DND-41 (cell line): ENCODE results near the gene SCARF1.

Experiments used
- ATAC-seq: fragments of 200-7000 bp; cut with Tn5 transposase; 3 replicates; pipeline ENCODE4 v1.9.1; 2021; ENCODE audit warnings: low read depth; ENCODE audit not compliant: insufficient read depth
- DNase-seq: peaks from one replicate; pipeline ENCODE4 v3.0.0-alpha.2; 2020
- H2AFZ ChIP-seq: 2 replicates; pipeline ENCODE4 v1.6.0; 2012; ENCODE audit warnings: low read depth, low read length
- H3K27ac ChIP-seq: 2 replicates; pipeline ENCODE4 v1.5.1; 2012; ENCODE audit warnings: low read length, inconsistent platforms
- H3K27me3 ChIP-seq: fragments of 200-600 bp; sonication (generic); 2 replicates; pipeline ENCODE4 v1.6.0; 2012; ENCODE audit warnings: low read length, mild to moderate bottlenecking, inconsistent platforms; ENCODE audit not compliant: insufficient read depth, poor library complexity
- H3K36me3 ChIP-seq: 2 replicates; pipeline ENCODE4 v1.5.1; 2012; ENCODE audit warnings: low read length, inconsistent platforms; ENCODE audit not compliant: insufficient read depth
- H3K4me1 ChIP-seq: 2 replicates; pipeline ENCODE4 v1.5.1; 2012; ENCODE audit warnings: mild to moderate bottlenecking, low read length; ENCODE audit not compliant: insufficient read depth
- H3K4me2 ChIP-seq: 2 replicates; pipeline ENCODE4 v1.6.0; 2012; ENCODE audit warnings: mild to moderate bottlenecking, moderate library complexity, low read length, inconsistent platforms; ENCODE audit not compliant: insufficient read depth
- H3K4me3 ChIP-seq, 2 experiments: fragments of 200-600 bp in 1 of 2; shearing (Covaris generic) in 1 of 2; 2 replicates each; pipeline ENCODE4 v1.5.1; 2012 to 2016; ENCODE audit warnings: inconsistent platforms in 2 of 2, low read length in 2 of 2, mild to moderate bottlenecking in 2 of 2, low read depth in 1 of 2, moderate library complexity in 1 of 2
- H3K79me2 ChIP-seq: 2 replicates; pipeline ENCODE4 v1.6.0; 2012; ENCODE audit warnings: low read length, inconsistent platforms; ENCODE audit not compliant: insufficient read depth
- H3K9ac ChIP-seq: 2 replicates; pipeline ENCODE4 v1.6.0; 2012; ENCODE audit warnings: low read depth, mild to moderate bottlenecking, inconsistent platforms, low read length, moderate library complexity
- H3K9me3 ChIP-seq: 2 replicates; pipeline ENCODE4 v1.5.1; 2012; ENCODE audit warnings: low read length, moderate library complexity, mild to moderate bottlenecking, inconsistent platforms; ENCODE audit not compliant: insufficient read depth, severe bottlenecking
- H4K20me1 ChIP-seq: 2 replicates; pipeline ENCODE4 v1.6.0; 2012; ENCODE audit warnings: low read length; ENCODE audit not compliant: insufficient read depth
- EZH2 ChIP-seq: IDR thresholded peaks from 3 replicates; pipeline ENCODE4 v1.6.1; 2012; ENCODE audit warnings: borderline replicate concordance, low read depth, mild to moderate bottlenecking, moderate library complexity, low read length, inconsistent platforms; ENCODE audit not compliant: severe bottlenecking
- TF ChIP-seq, protein P1 (sequence below): IDR thresholded peaks from 2 replicates; pipeline ENCODE4 v1.5.1; 2012; ENCODE audit warnings: borderline replicate concordance, low read length, moderate library complexity, mild to moderate bottlenecking; ENCODE audit not compliant: poor library complexity, severe bottlenecking; ENCODE audit errors: extremely low read depth

SCARF1 gene

DNA sequence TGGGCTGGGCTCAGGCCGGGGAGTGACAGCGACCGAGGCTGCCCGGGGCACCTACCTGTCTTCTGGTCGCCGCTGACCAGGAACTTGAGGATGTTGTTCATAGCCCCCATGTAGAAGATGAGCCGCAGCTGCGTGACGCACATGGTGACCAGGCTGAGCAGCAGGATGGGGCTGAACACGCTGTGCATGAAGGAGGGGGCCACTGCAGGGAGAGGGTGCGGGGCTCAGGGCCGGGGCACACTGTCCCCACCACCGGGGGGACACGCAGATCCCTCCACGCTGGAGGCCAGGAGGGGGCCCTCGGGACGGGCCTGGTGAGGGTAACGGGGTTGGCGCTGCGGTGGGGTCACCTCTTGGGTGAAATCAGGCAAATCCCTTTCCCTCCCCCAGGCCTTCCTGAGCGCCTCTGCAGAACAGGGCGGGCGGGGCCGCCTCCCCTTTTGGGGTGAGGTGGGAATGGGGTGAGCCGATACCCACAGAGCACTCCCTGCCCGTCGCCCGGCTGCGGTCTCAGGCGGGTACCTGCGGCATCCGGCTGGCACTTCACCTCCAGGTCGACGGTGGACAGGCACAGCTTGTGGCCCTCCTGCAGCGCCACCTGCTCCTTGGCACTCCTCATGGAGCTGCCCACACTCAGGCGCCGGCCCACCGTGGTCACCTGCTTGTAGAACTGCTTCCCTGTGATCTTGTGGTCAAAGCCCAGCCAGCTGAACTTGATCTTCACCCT lies 54.6 kb downstream of the SCARF1 start:
- Histone ChIP-seq H4K20me1 (no peaks in the 10 kb centered on the region), H3K36me3 (peaks cover 52% of the 10 kb centered on the region), H3K9ac (peak overlapping the region; percentile 39), H3K4me1 (peaks cover 58% of the 10 kb centered on the region), H3K9me3 (no peaks in the 10 kb centered on the region), H3K79me2 (peaks cover 19% of the 10 kb centered on the region), H3K4me3 (no peak overlapping the region), H3K27ac (peak overlapping the region; percentile 99), H2AFZ (no peak overlapping the region), H3K27me3 (no peaks in the 10 kb centered on the region), H3K4me2 (no peak overlapping the region)
- DNase-seq: no peak
- TF ChIP-seq, protein P1, sequence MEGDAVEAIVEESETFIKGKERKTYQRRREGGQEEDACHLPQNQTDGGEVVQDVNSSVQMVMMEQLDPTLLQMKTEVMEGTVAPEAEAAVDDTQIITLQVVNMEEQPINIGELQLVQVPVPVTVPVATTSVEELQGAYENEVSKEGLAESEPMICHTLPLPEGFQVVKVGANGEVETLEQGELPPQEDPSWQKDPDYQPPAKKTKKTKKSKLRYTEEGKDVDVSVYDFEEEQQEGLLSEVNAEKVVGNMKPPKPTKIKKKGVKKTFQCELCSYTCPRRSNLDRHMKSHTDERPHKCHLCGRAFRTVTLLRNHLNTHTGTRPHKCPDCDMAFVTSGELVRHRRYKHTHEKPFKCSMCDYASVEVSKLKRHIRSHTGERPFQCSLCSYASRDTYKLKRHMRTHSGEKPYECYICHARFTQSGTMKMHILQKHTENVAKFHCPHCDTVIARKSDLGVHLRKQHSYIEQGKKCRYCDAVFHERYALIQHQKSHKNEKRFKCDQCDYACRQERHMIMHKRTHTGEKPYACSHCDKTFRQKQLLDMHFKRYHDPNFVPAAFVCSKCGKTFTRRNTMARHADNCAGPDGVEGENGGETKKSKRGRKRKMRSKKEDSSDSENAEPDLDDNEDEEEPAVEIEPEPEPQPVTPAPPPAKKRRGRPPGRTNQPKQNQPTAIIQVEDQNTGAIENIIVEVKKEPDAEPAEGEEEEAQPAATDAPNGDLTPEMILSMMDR: no peak
- TF ChIP-seq EZH2: no peak
- no peak for ATAC-seq

DNA sequence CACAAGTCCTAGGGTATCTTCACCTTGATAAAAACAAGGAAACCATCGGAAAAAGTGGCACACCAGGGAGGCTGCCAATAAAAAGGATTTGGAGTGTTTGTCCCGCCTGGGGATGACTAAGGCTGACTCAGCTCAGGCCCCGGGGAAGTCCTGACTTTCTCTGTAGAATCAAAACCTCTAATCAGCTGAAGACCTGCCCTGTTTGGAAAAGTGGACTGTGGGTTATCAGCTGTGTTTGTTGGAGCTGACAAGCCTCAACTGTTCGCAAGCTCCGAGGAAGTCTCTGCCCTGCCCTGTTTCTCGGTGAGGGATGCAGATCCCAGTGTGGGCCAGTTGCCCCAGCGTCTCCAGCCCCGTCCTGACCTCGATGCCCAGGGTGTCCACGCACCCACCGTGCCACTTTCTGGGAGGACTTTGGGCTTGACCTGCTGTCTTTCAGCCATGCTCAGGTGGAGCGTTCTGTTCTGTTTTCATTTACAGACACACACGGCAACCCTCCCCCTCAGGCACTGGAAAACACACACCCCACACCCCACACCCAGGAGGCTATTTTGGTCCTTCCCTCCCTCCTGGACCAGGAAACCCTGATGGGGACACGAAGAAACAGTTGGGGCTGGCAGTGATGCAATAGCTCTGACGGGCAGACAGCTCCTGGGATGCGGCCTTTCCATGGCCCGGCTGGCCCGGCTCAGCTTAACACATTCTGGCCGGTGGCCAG lies 55.3 kb downstream of the SCARF1 start:
- ATAC-seq: no peak
- peaks cover 12% of the 10 kb centered on the region for H3K79me2 ChIP-seq
- no peaks in the 10 kb centered on the region for H3K27me3 ChIP-seq
- TF ChIP-seq, protein P1: no peak
- TF ChIP-seq EZH2: no peak
- H3K4me1 ChIP-seq: peaks cover 51% of the 10 kb centered on the region
- H2AFZ ChIP-seq: no peak overlapping the region
- H3K36me3 ChIP-seq: peaks cover 58% of the 10 kb centered on the region
- H3K27ac ChIP-seq: peak overlapping the region; percentile 99
- no peak for DNase-seq
- H4K20me1 ChIP-seq: no peaks in the 10 kb centered on the region
- no peak overlapping the region for H3K4me3 ChIP-seq
- no peak overlapping the region for H3K4me2 ChIP-seq
- H3K9me3 ChIP-seq: no peaks in the 10 kb centered on the region
- peak overlapping the region; percentile 39 for H3K9ac ChIP-seq

DNA sequence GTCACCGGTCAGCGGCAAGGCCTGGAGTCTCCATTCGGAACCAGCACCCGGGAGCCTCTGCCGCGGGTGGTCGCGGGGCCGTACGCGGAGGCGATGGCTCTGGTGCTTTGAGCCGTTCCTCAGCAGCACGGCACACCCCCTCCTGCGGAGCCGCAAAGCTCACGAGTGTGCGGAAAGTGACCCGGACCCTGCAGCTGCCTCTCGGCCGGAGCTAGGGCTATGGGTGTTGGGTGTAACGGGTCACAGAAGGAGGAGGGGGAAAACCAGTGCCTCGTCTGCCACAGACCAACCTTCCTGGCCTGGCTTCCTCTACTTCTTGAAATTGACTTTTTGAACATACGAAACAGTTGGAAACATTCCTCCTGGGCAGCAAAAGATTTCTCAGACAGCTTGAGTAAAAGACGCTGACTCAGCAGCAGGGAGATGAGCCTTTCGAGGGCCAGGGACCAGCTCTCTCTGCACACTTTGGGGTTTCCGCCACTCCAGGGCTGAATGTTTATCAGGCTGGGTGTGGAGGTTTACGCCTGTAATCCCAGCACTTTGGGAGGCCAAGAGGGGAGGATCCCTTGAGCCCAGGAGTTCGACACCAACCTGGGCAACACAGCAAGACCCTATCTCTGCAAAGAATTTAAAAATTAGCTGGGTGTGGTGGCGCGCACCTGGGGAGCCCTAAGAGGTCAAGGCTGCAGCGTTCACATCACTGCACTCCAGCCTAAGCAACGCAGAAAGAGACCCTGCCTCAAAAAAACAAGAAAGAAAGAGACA lies 56.5 kb downstream of the SCARF1 start:
- H3K27ac ChIP-seq: peak overlapping the region; percentile 38
- H3K4me3 ChIP-seq: no peak overlapping the region
- H3K36me3 ChIP-seq: peaks cover 66% of the 10 kb centered on the region
- H3K27me3 ChIP-seq: no peaks in the 10 kb centered on the region
- H3K79me2 ChIP-seq: peaks cover 11% of the 10 kb centered on the region
- ATAC-seq (no peak), DNase-seq (no peak)
- TF ChIP-seq EZH2: no peak
- TF ChIP-seq, protein P1: no peak
- H3K4me1 ChIP-seq: peaks cover 40% of the 10 kb centered on the region
- H4K20me1 ChIP-seq: no peaks in the 10 kb centered on the region
- H3K9me3 ChIP-seq: no peaks in the 10 kb centered on the region
- no peak overlapping the region for H2AFZ ChIP-seq
- no peak overlapping the region; the same call in 1 of the 2 replicates for H3K9ac ChIP-seq
- no peak overlapping the region for H3K4me2 ChIP-seq
